Tibial nerve (tissue), 4 donors: ENCODE results near the gene CMTM6. TPM values are rescaled to one million over a fixed set of nuclear protein-coding genes. Genes with fewer than 3 reads are reported as not detected.

ENCODE experiments used
- DNase-seq, 2 donors: peaks; one replicate each; pipeline ENCODE4 v3.0.0-alpha.2; 2019; ENCODE audit warnings: low spot score in 2 of 2
- H3K27ac ChIP-seq, 4 donors: fragments of 200-600 bp; sonication (generic) in 3 of 4; one replicate each; pipeline ENCODE4 v1.5.1; 2017 to 2019; ENCODE audit warnings: mild to moderate bottlenecking in 1 of 4
- H3K27me3 ChIP-seq, 2 donors: fragments of 200-600 bp; sonication (generic) in 1 of 2; one replicate each; pipeline versions ENCODE4 v1.5.1 to v1.6.0; 2017 to 2019
- H3K36me3 ChIP-seq, 3 donors: fragments of 200-600 bp; sonication (generic); one replicate each; pipeline ENCODE4 v1.5.1; 2018 to 2019
- H3K4me1 ChIP-seq, 4 donors: fragments of 200-600 bp; sonication (generic) in 3 of 4; one replicate each; pipeline ENCODE4 v1.5.1; 2017 to 2019
- H3K4me3 ChIP-seq, 4 donors: fragments of 200-600 bp; sonication (generic) in 3 of 4; one replicate each; pipeline ENCODE4 v1.5.1; 2017 to 2019; ENCODE audit warnings: mild to moderate bottlenecking in 1 of 4, moderate library complexity in 1 of 4
- H3K9me3 ChIP-seq, 4 donors: fragments of 200-600 bp; sonication (generic) in 3 of 4; one replicate each; pipeline ENCODE4 v1.5.1; 2017 to 2019
- CTCF ChIP-seq, 5 experiments: fragments of 200-600 bp in 3 of 5; fragments of 450-650 bp in 2 of 5; sonication (generic) in 3 of 5; IDR thresholded peaks; one replicate each; pipeline ENCODE4 v1.5.1; 2016 to 2019; ENCODE audit warnings: antibody characterized with exemption in 5 of 5, mild to moderate bottlenecking in 3 of 5, moderate library complexity in 2 of 5
- EP300 ChIP-seq, 2 donors: sonication (generic); formaldehyde crosslinking; IDR thresholded peaks; one replicate each; pipeline ENCODE4 v1.6.1; 2017; ENCODE audit warnings: antibody characterized with exemption in 2 of 2, mild to moderate bottlenecking in 1 of 2
- POLR2A ChIP-seq, 2 donors: fragments of 450-650 bp; IDR thresholded peaks; one replicate each; pipeline ENCODE4 v1.6.1; 2017; ENCODE audit warnings: antibody characterized with exemption in 2 of 2, mild to moderate bottlenecking in 2 of 2, moderate library complexity in 2 of 2
- WGBS, 2 donors: methylation state at CpG; one replicate each; pipeline ENCODE4 v1.1.5; 2018; 5-methylcytosine and 5-hydroxymethylcytosine counted together
- total RNA-seq, 4 donors: library from RNA; depleted of rRNA; stranded (reverse); fragments of >200 nt; gene quantifications; one replicate each; pipeline ENCODE4 v1.1.0, GENCODE V29; 2016

CMTM6 gene
- total RNA-seq, 4 donors from 2014 or later: 67.8 to 73.3 (median 70.6) TPM

GRCh38 chr3:32460031-32460749 is 42.5 kb downstream of the CMTM6 start:
- Histone ChIP-seq H3K9me3 (no peaks in the 10 kb centered on the region), H3K4me1 (peaks cover 0 to 14% (median 5%) of the 10 kb centered on the region in 4 donors), H3K27me3 (no peaks in the 10 kb centered on the region), H3K4me3 (no peak overlapping the region), H3K27ac (peak overlapping the region in 1 of 4 donors; percentile 70), H3K36me3 (peaks cover 0 to 16% (median 0%) of the 10 kb centered on the region in 3 donors)
- DNase-seq: no peak
- WGBS, 2 donors: 54 to 69% methylated on average over 15 of the region's 15 CpGs
- TF ChIP-seq POLR2A (IDR thresholded peaks at IDR 0.05) (no peak), CTCF (IDR thresholded peaks at IDR 0.05) (no peak), EP300 (IDR thresholded peaks at IDR 0.05) (no peak)

GRCh38 chr3:32459450-32459849 is 43.2 kb downstream of the CMTM6 start:
- Histone ChIP-seq H3K27ac (peak overlapping the region in 1 of 4 donors; percentile 70), H3K4me1 (peaks cover 0 to 14% (median 5%) of the 10 kb centered on the region in 4 donors)

GRCh38 chr3:32457971-32458471 is 44.6 kb downstream of the CMTM6 start:
- Histone ChIP-seq H3K27ac (peak overlapping the region in 2 of 4 donors; percentile 63 to 67), H3K36me3 (peaks cover 0 to 32% (median 4%) of the 10 kb centered on the region in 3 donors), H3K9me3 (no peaks in the 10 kb centered on the region), H3K27me3 (no peaks in the 10 kb centered on the region), H3K4me1 (peaks cover 0 to 13% (median 5%) of the 10 kb centered on the region in 4 donors), H3K4me3 (no peak overlapping the region)
- no peak for DNase-seq
- TF ChIP-seq CTCF (IDR thresholded peaks at IDR 0.05): no peak
- TF ChIP-seq EP300 (IDR thresholded peaks at IDR 0.05): peak; percentile 45 to 49
- TF ChIP-seq POLR2A (IDR thresholded peaks at IDR 0.05): no peak
- 77 to 79% methylated on average over 9 of the region's 9 CpGs for WGBS, 2 donors

More at GRCh38 chr3:32459450-32459849, 43.2 kb downstream of the CMTM6 start:
- H3K4me3 ChIP-seq: no peak overlapping the region
- TF ChIP-seq EP300 (IDR thresholded peaks at IDR 0.05) (no peak), CTCF (IDR thresholded peaks at IDR 0.05) (no peak), POLR2A (IDR thresholded peaks at IDR 0.05) (no peak)
- no peak for DNase-seq
- no peaks in the 10 kb centered on the region for H3K27me3 ChIP-seq
- WGBS, 2 donors: 87 to 98% methylated on average over 5 of the region's 5 CpGs
- H3K9me3 ChIP-seq: no peaks in the 10 kb centered on the region
- peaks cover 0 to 22% (median 0%) of the 10 kb centered on the region in 3 donors for H3K36me3 ChIP-seq

- H3K27ac ChIP-seq: no peak overlapping the region
- peaks cover 0 to 11% (median 4%) of the 10 kb centered on the region in 4 donors for H3K4me1 ChIP-seq
- TF ChIP-seq EP300 (IDR thresholded peaks at IDR 0.05) (no peak), CTCF (IDR thresholded peaks at IDR 0.05) (no peak), POLR2A (IDR thresholded peaks at IDR 0.05) (no peak)
- no peaks in the 10 kb centered on the region for H3K27me3 ChIP-seq
- no peaks in the 10 kb centered on the region for H3K9me3 ChIP-seq
- 87 to 95% methylated on average over 10 to 11 of the region's 11 CpGs for WGBS, 2 donors
- no peak for DNase-seq
- H3K4me3 ChIP-seq: no peak overlapping the region
- H3K36me3 ChIP-seq: peaks cover 0 to 38% (median 4%) of the 10 kb centered on the region in 3 donors
Observed at GRCh38 chr3:32456429-32457130, 46.1 kb downstream of the CMTM6 start.
